Trophoblast cell (in vitro differentiated cells and primary cell): ENCODE measurements around the gene PCNX3.

Source experiments
- DNase-seq, 2 donors: peaks; one replicate each; pipeline ENCODE4 v3.0.0-alpha.2; 2016
- H2AFZ ChIP-seq: 2 replicates; pipeline ENCODE4 v1.6.1; 2013; ENCODE audit warnings: low read length, moderate library complexity, mild to moderate bottlenecking; ENCODE audit not compliant: insufficient read depth, poor library complexity
- H2AK5ac ChIP-seq: 2 replicates; pipeline ENCODE4 v1.6.1; 2013; ENCODE audit warnings: mild to moderate bottlenecking, low read length
- H2BK120ac ChIP-seq: 2 replicates; pipeline ENCODE4 v1.6.1; 2013; ENCODE audit warnings: low read length, mild to moderate bottlenecking, moderate library complexity; ENCODE audit not compliant: insufficient read depth, poor library complexity
- H2BK12ac ChIP-seq: 2 replicates; pipeline ENCODE4 v1.6.1; 2013; ENCODE audit warnings: mild to moderate bottlenecking, low read length, moderate library complexity
- H2BK5ac ChIP-seq: 2 replicates; pipeline ENCODE4 v1.6.1; 2013; ENCODE audit warnings: low read length, low read depth, moderate library complexity, mild to moderate bottlenecking; ENCODE audit not compliant: poor library complexity
- H3K14ac ChIP-seq: 2 replicates; pipeline ENCODE4 v1.6.1; 2013; ENCODE audit warnings: mild to moderate bottlenecking, low read length
- H3K18ac ChIP-seq: 2 replicates; pipeline ENCODE4 v1.6.1; 2013; ENCODE audit warnings: mild to moderate bottlenecking, low read length
- H3K23ac ChIP-seq: 2 replicates; pipeline ENCODE4 v1.6.1; 2013; ENCODE audit warnings: low read length
- H3K27ac ChIP-seq: 2 replicates; pipeline ENCODE4 v1.5.1; 2013; ENCODE audit warnings: low read depth, mild to moderate bottlenecking, inconsistent platforms, low read length, moderate library complexity
- H3K27me3 ChIP-seq: 2 replicates; pipeline ENCODE4 v1.6.1; 2013; ENCODE audit warnings: inconsistent platforms, mild to moderate bottlenecking, low read length, moderate library complexity; ENCODE audit not compliant: insufficient read depth
- H3K36me3 ChIP-seq, 2 experiments: 1 replicate in 1 of 2; 2 replicates in 1 of 2; pipeline ENCODE4 v1.6.1; 2013; ENCODE audit warnings: low read length in 2 of 2, mild to moderate bottlenecking in 2 of 2, moderate library complexity in 1 of 2; ENCODE audit not compliant: insufficient read depth in 2 of 2, control insufficient read depth in 1 of 2
- H3K4ac ChIP-seq: 2 replicates; pipeline ENCODE4 v1.6.1; 2013; ENCODE audit warnings: low read depth, mild to moderate bottlenecking, low read length, moderate library complexity
- H3K4me1 ChIP-seq, 2 experiments: 1 replicate in 1 of 2; 2 replicates in 1 of 2; pipeline ENCODE4 v1.6.1; 2013; ENCODE audit warnings: low read length in 2 of 2, mild to moderate bottlenecking in 2 of 2, moderate library complexity in 1 of 2; ENCODE audit not compliant: insufficient read depth in 2 of 2, control insufficient read depth in 1 of 2
- H3K4me2 ChIP-seq: 2 replicates; pipeline ENCODE4 v1.6.1; 2013; ENCODE audit warnings: inconsistent platforms, mild to moderate bottlenecking, low read length, moderate library complexity
- H3K4me3 ChIP-seq: 2 replicates; pipeline ENCODE4 v1.5.1; 2013; ENCODE audit warnings: mild to moderate bottlenecking, low read depth, low read length, inconsistent platforms
- H3K79me1 ChIP-seq: one replicate; pipeline ENCODE4 v1.6.1; 2013; ENCODE audit warnings: low read length
- H3K79me2 ChIP-seq: 2 replicates; pipeline ENCODE4 v1.6.1; 2013; ENCODE audit warnings: low read length, mild to moderate bottlenecking; ENCODE audit not compliant: control insufficient read depth, insufficient read depth, poor library complexity
- H3K9ac ChIP-seq: 2 replicates; pipeline ENCODE4 v1.6.1; 2013; ENCODE audit warnings: mild to moderate bottlenecking, low read length
- H3K9me3 ChIP-seq: 2 replicates; pipeline ENCODE4 v1.6.1; 2013; ENCODE audit warnings: low read depth, mild to moderate bottlenecking, control low read depth, inconsistent platforms, low read length; ENCODE audit not compliant: insufficient read depth
- H4K12ac ChIP-seq: 2 replicates; pipeline ENCODE4 v1.6.1; 2013; ENCODE audit warnings: low read depth, mild to moderate bottlenecking, low read length, moderate library complexity
- H4K8ac ChIP-seq: 2 replicates; pipeline ENCODE4 v1.6.1; 2013; ENCODE audit warnings: low read depth, mild to moderate bottlenecking, low read length, moderate library complexity
- H4K91ac ChIP-seq: one replicate; pipeline ENCODE4 v1.6.1; 2013; ENCODE audit warnings: low read depth, mild to moderate bottlenecking, low read length, moderate library complexity
- WGBS: extraction: QIAGEN DNeasy Blood & Tissue Kit; methylation state at CpG from one replicate; pipeline ENCODE4 v1.1.7; 2013; ENCODE audit warnings: missing lambda C conversion rate; ENCODE audit not compliant: insufficient read length, insufficient coverage; ENCODE audit errors: extremely low coverage; 5-methylcytosine and 5-hydroxymethylcytosine counted together

PCNX3 gene

GRCh38 chr11:65571420-65571819 lies 44.2 kb upstream of the PCNX3 start:
- no peak overlapping the region for H3K4me3 ChIP-seq

GRCh38 chr11:65571940-65572339 lies 43.6 kb upstream of the PCNX3 start:
- DNase-seq = peak in 1 of 2 donors; percentile 70
- Histone ChIP-seq H3K4me1 (peaks cover 43 to 44% of the 10 kb centered on the region in 2 experiments), H4K91ac (no peak overlapping the region), H3K14ac (no peak overlapping the region), H2BK12ac (no peak overlapping the region), H3K23ac (no peak overlapping the region), H3K27me3 (no peaks in the 10 kb centered on the region), H3K79me1 (peaks cover 27% of the 10 kb centered on the region), H3K9ac (no peak overlapping the region), H2AFZ (peak overlapping the region; percentile 26), H2BK5ac (no peak overlapping the region), H3K4ac (no peak overlapping the region), H3K27ac (no peak overlapping the region), H3K9me3 (no peaks in the 10 kb centered on the region), H3K4me2 (peak overlapping the region; percentile 87), H3K36me3 (peaks cover 9 to 12% of the 10 kb centered on the region in 2 experiments), H4K8ac (peak overlapping the region; percentile 17), H4K12ac (no peak overlapping the region), H3K79me2 (peaks cover 20% of the 10 kb centered on the region), H3K4me3 (peak overlapping the region; percentile 35), H3K18ac (peak overlapping the region; percentile 32), H2AK5ac (no peak overlapping the region), H2BK120ac (no peak overlapping the region)
- WGBS = no CpG with 5 or more reads among the region's 11 CpGs

More at GRCh38 chr11:65571420-65571819, 44.2 kb upstream of the PCNX3 start:
- Histone ChIP-seq H3K27ac (no peak overlapping the region), H2AFZ (no peak overlapping the region), H4K12ac (no peak overlapping the region), H3K79me1 (peaks cover 27% of the 10 kb centered on the region), H3K4me1 (peaks cover 40 to 41% of the 10 kb centered on the region in 2 experiments), H3K27me3 (no peaks in the 10 kb centered on the region), H3K9ac (no peak overlapping the region), H2AK5ac (no peak overlapping the region), H3K36me3 (peaks cover 9 to 12% of the 10 kb centered on the region in 2 experiments), H2BK120ac (no peak overlapping the region), H3K23ac (no peak overlapping the region), H3K9me3 (no peaks in the 10 kb centered on the region), H3K79me2 (peaks cover 19% of the 10 kb centered on the region), H2BK5ac (no peak overlapping the region), H4K91ac (no peak overlapping the region), H2BK12ac (no peak overlapping the region), H3K4ac (no peak overlapping the region), H4K8ac (no peak overlapping the region), H3K18ac (peak overlapping the region; percentile 38), H3K4me2 (peak overlapping the region; percentile 87), H3K14ac (no peak overlapping the region)
- WGBS = no CpG with 5 or more reads among the region's 9 CpGs
- DNase-seq = no peak

GRCh38 chr11:65572356-65573051 lies 43.1 kb upstream of the PCNX3 start, which contains the start of gene FAM89B:
Gene FAM89B, plus strand, starts transcription at chr11:65572538. Its CDS starts 132 bp downstream, at chr11:65572670.
- Histone ChIP-seq H4K91ac (peak within 1 kb of the TSS; percentile 89), H3K4me1 (peaks cover 43 to 44% of the 10 kb centered on the region in 2 experiments), H4K8ac (peak within 1 kb of the TSS; percentile 88), H3K23ac (no peak within 1 kb of the TSS), H3K79me2 (peaks cover 20% of the 10 kb centered on the region), H3K9me3 (no peaks in the 10 kb centered on the region), H2BK120ac (peak within 1 kb of the TSS; percentile 47), H3K4me3 (peak within 1 kb of the TSS; percentile 87), H3K4ac (peak within 1 kb of the TSS; percentile 80), H3K36me3 (peaks cover 9 to 12% of the 10 kb centered on the region in 2 experiments), H3K9ac (peak within 1 kb of the TSS; percentile 86), H2AK5ac (peak within 1 kb of the TSS; percentile 75), H3K18ac (peak within 1 kb of the TSS; percentile 73), H2BK12ac (no peak within 1 kb of the TSS), H3K4me2 (peak within 1 kb of the TSS; percentile 87), H3K79me1 (peaks cover 27% of the 10 kb centered on the region), H2BK5ac (peak within 1 kb of the TSS; percentile 88), H3K14ac (peak within 1 kb of the TSS; percentile 85), H3K27ac (peak within 1 kb of the TSS; percentile 44), H2AFZ (peak within 1 kb of the TSS; percentile 26), H3K27me3 (no peaks in the 10 kb centered on the region), H4K12ac (peak within 1 kb of the TSS; percentile 90)
- peak; percentile 79 to 93 for DNase-seq
- no CpG with 5 or more reads among the region's 86 CpGs for WGBS

GRCh38 chr11:65573391-65574079 lies 42.0 kb upstream of the PCNX3 start:
- H3K27ac ChIP-seq = no peak overlapping the region
- peak overlapping the region; percentile 21 for H4K91ac ChIP-seq
- no peak overlapping the region for H2BK5ac ChIP-seq
- H3K4ac ChIP-seq = peak overlapping the region; percentile 1
- H3K79me2 ChIP-seq = peaks cover 20% of the 10 kb centered on the region
- H3K9me3 ChIP-seq = no peaks in the 10 kb centered on the region
- no peak overlapping the region for H3K18ac ChIP-seq
- no peak overlapping the region for H2BK120ac ChIP-seq
- H4K8ac ChIP-seq = no peak overlapping the region
- peaks cover 9 to 12% of the 10 kb centered on the region in 2 experiments for H3K36me3 ChIP-seq
- H3K4me2 ChIP-seq = peak overlapping the region; percentile 87
- H3K4me3 ChIP-seq = peak overlapping the region; percentile 87
- H2AFZ ChIP-seq = no peak overlapping the region
- no peak overlapping the region for H3K23ac ChIP-seq
- no peak overlapping the region for H4K12ac ChIP-seq
- peaks cover 43 to 44% of the 10 kb centered on the region in 2 experiments for H3K4me1 ChIP-seq
- no peaks in the 10 kb centered on the region for H3K27me3 ChIP-seq
- H2BK12ac ChIP-seq = no peak overlapping the region
- peaks cover 27% of the 10 kb centered on the region for H3K79me1 ChIP-seq
- H2AK5ac ChIP-seq = no peak overlapping the region
- WGBS = no CpG with 5 or more reads among the region's 22 CpGs
- H3K9ac ChIP-seq = peak overlapping the region; percentile 15
- no peak overlapping the region for H3K14ac ChIP-seq
- no peak for DNase-seq
